GM21381 (cell line): ENCODE data around the gene UTS2R.

Experiments used
- ATAC-seq: cut with Tn5 transposase; IDR thresholded peaks from one replicate; pipeline ENCODE4 v1.9.1; 2021; ENCODE audit warnings: mild to moderate bottlenecking, moderate library complexity; ENCODE audit not compliant: unreplicated experiment

UTS2R gene

DNA sequence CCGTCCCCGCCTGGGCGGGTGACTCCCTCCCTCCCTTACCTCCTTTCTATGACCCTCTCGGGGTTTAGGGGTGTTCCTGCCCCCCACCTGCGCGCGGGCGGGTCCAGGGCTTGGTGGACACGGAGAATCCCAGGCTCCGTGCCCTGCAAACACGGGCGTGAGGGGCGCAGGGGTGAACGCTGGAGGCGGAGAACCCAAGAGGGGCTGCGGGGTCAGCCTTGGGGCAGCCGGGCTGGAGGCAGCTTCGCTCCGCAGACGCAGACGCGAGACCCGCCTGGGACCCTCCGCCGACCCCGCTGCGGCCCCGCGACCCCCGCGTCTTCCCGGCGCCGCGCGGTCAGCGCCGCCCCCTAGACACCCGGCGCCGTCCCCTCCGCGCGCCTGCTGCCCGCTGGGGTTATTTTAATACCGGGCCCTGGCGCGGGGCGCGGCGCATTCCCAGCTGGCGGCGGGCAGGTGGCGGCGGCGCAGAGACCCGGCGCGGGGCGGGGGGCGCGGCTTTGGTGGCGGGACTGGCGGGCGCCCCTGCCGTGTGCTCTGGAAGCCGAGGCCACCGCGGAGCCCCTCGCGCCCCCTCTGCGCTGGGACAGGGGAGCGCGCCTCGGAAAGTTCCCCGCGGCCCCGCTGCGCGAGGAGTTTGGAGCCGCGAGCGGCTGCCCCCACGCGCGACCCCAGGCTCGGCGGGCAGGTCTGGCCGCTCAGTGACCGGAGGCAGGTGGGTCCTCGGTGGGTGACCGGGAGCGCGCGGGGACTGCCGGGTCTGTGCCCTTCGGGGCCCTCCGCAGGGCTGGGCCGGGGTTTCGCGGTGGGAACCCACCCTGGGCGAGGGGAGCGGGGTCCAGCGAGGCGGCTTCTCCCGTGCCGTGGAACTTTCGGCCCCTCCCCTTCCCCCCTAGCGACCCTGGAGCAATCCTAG lies at the start of gene UTS2R:
TSS of gene UTS2R (plus strand) at position 433 of the 916 bp plus-strand sequence. CDS start 2,560 bp downstream, outside the sequence.
- ATAC-seq = no peak

DNA sequence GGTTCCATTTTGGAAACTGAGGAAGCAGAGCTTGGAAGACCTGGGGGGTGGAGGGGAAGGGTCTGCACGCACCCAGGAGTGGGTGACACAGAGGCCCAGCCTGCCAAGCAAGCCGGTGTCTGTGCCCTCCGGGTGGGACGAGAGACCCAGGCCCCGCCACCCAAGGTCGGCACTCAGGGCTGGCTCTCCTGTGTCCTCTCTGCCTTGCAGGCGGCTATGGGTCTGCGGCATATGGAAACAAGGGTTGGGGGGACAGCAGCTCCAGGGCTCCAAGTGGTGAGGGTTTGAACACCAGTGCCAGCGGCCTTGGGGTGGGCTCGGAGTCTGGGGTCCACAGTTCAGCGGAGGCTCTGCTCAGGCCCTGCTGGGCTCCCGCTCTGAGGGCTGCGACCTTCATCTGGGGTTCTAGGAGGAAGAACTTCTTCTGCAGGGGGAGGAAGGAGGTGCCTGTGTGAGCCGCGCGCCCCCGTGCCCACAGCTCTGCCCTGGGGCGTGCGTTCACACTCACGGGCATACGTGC lies 49.6 kb upstream of the UTS2R start:
- no peak for ATAC-seq

DNA sequence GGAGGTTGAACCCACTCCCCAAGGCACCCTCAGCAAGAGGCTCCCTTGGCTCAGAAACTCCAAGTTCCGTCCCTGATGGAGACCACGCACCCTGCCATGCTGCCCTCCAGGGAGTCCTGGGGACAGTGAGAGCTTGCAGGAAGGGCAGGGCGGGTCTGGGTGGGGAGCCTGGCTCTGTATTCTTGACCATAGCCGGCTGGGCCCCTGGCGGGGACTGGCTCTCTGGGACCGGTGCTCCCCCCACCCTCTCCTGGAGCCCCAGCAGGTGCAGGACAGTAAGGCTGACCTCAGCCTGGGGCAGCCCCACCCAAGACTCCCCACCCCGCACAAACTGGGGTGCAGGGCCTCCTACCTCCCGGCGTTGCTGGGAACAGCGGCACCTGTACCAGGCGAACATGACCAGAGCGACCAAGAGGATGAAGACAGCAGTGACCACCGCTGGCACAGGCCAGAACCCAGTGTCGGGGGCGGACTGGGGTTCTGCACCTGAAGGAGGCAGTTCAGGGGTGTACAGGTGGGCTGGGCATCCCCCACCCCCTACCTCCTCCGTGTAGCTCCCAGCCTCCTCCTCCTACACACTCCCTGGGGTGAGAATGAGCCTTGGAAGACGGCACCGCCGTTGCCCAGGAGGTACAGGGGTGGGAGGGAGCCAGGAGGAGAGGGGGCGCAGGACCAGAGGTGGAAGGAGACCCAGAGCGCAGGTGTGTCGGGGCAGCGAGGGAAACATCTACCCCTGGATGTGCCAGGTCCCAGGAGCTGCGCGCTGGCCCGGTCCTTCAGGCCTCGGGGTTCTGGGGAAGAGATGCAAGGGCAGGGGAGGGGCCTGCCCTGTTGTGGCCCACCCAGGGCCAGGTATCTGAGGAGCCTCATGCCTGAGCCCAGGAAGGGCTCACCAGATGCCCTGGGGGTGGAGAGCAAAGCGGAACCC lies 48.8 kb upstream of the UTS2R start:
- ATAC-seq = no peak

GRCh38 chr17:82323514-82324234 lies 47.9 kb upstream of the UTS2R start:
- ATAC-seq = no peak

- no peak for ATAC-seq
These were observed 46.8 kb upstream of the UTS2R start for GRCh38 chr17:82324566-82325285.

- no peak for ATAC-seq
These were observed 46.0 kb upstream of the UTS2R start for GRCh38 chr17:82325286-82326180.

GRCh38 chr17:82327289-82327688 lies 44.3 kb upstream of the UTS2R start:
- ATAC-seq = no peak

- ATAC-seq = no peak
These were observed 43.8 kb upstream of the UTS2R start for GRCh38 chr17:82327757-82328140.

GRCh38 chr17:82328141-82328993 lies 43.2 kb upstream of the UTS2R start:
- no peak for ATAC-seq

GRCh38 chr17:82328994-82329507 lies 42.5 kb upstream of the UTS2R start:
- ATAC-seq = no peak

DNA sequence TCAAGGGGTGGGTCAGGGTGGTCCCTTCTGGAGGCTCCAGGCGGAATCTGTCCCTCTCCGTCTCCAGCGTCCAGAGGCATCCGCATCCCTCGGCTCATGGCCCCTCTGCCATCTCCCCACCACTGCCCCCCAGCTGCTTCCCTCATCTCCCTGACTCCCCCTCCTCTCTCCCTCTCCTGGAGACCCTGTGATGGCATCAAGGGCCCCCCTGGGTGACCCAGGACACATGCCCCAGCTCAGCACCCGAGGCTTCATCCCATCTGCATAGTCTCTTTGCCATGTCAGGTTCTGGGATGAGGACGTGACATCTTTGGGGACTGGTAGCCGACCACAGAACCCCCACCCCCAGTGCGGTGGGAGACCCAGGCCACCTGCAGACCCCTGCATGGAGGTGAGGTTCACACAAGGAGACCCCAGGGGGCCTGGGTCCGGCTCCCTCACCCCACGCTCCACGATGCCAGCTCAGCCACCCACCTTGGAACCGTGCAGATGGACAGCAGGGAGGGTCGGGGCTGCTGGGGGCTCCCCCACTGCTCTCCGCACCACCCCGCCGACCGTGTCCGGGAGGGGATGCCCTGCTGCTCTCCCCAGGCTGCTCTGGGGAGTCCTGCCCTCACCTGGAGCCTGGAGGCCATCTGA lies 41.8 kb upstream of the UTS2R start:
- no peak for ATAC-seq

DNA sequence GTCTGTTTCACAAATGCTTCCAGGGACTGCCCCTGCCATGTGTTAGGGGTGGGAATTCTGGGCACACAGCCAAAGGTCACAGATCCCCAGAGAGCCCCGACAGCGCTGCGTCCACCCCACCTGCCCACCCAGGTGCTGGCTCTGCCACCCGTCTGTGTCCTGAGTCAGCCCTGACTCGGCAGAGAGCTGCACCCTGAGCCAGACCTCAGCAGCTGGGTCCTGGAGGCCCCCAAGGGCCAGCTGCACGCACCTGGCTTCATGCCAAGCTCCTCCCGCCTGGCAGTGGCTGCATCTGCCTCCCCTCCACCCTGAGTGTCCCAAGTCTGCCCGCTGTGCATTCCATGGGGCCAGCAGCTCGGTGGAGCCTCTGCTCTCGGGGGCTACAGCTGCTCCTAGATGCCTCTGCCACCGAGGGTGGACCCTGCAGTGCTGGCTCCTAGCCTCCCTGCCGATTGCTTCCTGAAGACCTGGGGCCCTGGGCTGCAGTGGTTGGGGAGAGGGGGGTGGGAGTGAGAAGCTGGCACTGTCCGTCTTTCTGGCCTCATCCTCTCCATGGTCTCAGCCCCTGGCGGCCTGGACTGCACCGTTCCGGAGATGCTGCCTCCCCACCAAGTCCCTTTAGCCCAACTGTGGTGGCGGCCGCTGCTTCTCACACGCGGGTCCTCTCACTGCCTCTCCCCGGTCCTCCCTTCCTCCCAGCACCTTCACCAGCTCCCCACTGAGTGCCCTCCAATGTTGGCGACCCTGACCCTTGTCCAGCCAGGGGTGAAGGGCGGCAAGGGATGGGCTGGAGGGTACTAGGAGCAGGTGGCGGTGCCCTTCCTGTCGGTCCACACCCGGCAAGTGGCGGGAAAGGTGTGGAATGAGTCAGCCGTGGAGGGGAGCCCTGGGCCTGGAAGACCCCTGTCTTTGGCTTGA lies 41.0 kb upstream of the UTS2R start:
- no peak for ATAC-seq

DNA sequence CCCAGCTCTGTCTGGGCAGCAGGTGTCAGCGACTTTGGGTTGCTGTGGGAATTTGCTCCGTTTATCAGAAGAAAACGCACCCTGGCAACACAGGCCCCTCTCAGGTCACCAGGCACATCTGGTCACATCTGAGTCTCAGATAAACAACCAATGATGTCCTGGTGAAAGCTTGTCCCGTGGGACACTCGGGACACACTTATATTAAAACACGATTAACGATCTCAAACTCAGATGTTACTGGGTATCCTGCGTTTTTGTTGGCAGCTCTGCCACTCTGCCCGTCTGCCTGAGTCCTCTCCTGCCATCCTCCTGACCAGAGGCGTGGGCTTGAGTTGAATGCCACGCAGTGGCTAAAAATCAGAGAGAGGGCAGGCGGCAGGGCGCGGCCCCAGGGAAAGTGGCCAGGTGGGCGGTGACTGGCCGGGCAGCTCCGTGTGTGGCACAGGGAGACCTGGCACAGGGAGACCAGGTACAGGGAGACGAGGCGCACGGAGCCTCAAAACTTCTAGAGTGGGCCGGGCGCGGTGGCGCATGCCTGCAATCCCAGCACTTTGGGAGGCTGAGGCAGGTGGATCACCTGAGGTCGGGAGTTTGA lies 40.1 kb upstream of the UTS2R start:
- no peak for ATAC-seq

GRCh38 chr17:82332669-82333278 lies 38.8 kb upstream of the UTS2R start:
- no peak for ATAC-seq

- no peak for ATAC-seq
These were observed 38.0 kb upstream of the UTS2R start, which contains the start of gene SECTM1 for GRCh38 chr17:82333279-82334171. Gene SECTM1, minus strand, starts transcription at chr17:82333766. Its CDS starts 6,526 bp downstream, at chr17:82327240.
